Activated naive CD8-positive, alpha-beta T cell treated with anti-CD3 and anti-CD28 coated beads, Interleukin-2, amount 50 U/mL, for 24 hours (primary cell): ENCODE measurements around the gene RFX1.
"Not testable (repeated sequence)": the region's sequence is repeated elsewhere in the genome, so short reads cannot be mapped to it uniquely, and the experiment has no call there.

ENCODE experiments used
- ATAC-seq: fragments of 150-1000 bp; cut with Tn5 transposase; one replicate; pipeline ENCODE4 v1.10.0; 2021
- DNase-seq: peaks from one replicate; pipeline ENCODE4 v3.0.0; 2021
- H3K27ac Mint-ChIP-seq: one replicate; pipeline ENCODE4 v1.8.0; 2021; ENCODE audit warnings: mild to moderate bottlenecking, mixed read lengths
- H3K27me3 Mint-ChIP-seq: one replicate; pipeline ENCODE4 v1.8.0; 2021; ENCODE audit warnings: mixed read lengths
- H3K36me3 Mint-ChIP-seq: one replicate; pipeline ENCODE4 v1.8.0; 2021; ENCODE audit warnings: low read depth, mixed read lengths
- H3K4me1 Mint-ChIP-seq: one replicate; pipeline ENCODE4 v1.8.0; 2021; ENCODE audit warnings: mixed read lengths
- H3K4me3 Mint-ChIP-seq: one replicate; pipeline ENCODE4 v1.8.0; 2021; ENCODE audit warnings: mild to moderate bottlenecking, moderate library complexity, mixed read lengths
- H3K9me3 Mint-ChIP-seq: one replicate; pipeline ENCODE4 v1.8.0; 2021; ENCODE audit warnings: mixed read lengths

Gene RFX1

DNA sequence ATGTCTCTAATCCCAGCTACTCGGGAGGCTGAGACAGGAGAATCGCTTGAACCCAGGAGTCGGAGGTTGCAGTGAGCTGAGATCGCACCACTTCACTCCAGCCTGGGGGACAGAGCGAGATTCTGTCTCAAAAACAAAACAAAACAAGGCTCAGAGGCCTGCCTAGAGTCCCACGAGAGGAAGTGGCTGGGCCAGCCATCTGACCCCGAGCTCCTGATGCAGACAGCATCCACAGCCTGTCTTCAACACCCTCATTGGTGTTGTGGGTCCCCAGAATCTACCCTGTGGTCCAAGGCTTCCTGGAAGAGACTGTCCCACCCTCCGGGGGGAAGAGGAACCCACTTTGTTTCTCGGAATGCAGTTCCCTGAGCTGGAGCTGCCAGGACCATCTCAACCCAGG is 24.7 kb downstream of the RFX1 start:
- ATAC-seq (no peak), DNase-seq (no peak)
- Mint-ChIP-seq H3K4me3 (no peak overlapping the region), H3K27me3 (no peaks in the 10 kb centered on the region), H3K27ac (no peak overlapping the region), H3K36me3 (no peaks in the 10 kb centered on the region), H3K4me1 (peaks cover 39% of the 10 kb centered on the region), H3K9me3 (no peaks in the 10 kb centered on the region)

DNA sequence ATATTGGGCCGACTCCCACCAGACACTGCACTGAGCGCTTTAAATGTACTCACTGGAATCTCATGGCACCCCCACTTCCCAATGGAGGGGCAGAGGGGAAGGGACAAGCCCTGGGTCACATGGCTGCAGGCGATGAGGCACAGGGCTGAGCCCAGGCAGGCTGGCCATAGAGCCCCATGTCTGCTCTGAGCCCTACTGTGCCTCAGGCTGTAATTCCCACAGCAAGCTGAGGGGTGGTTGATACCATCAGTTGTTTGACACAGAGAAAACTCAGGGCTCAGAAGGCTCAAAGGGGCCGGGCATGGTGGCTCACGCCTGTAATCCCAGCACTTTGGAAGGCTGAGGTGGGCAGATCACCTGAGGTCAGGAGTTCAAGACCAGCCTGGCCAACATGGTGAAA is 25.1 kb downstream of the RFX1 start:
- H3K27ac Mint-ChIP-seq = no peak overlapping the region
- ATAC-seq (no peak), DNase-seq (no peak)
- no peaks in the 10 kb centered on the region for H3K9me3 Mint-ChIP-seq
- H3K36me3 Mint-ChIP-seq = no peaks in the 10 kb centered on the region
- H3K27me3 Mint-ChIP-seq = no peaks in the 10 kb centered on the region
- H3K4me1 Mint-ChIP-seq = peaks cover 35% of the 10 kb centered on the region
- H3K4me3 Mint-ChIP-seq = no peak overlapping the region

GRCh38 chr19:13980340-13980739 is 25.8 kb downstream of the RFX1 start:
- Mint-ChIP-seq H3K36me3 (no peaks in the 10 kb centered on the region), H3K27ac (no peak overlapping the region), H3K27me3 (no peaks in the 10 kb centered on the region), H3K9me3 (no peaks in the 10 kb centered on the region), H3K4me1 (peaks cover 28% of the 10 kb centered on the region), H3K4me3 (no peak overlapping the region)
- no peak for DNase-seq
- no peak for ATAC-seq

DNA sequence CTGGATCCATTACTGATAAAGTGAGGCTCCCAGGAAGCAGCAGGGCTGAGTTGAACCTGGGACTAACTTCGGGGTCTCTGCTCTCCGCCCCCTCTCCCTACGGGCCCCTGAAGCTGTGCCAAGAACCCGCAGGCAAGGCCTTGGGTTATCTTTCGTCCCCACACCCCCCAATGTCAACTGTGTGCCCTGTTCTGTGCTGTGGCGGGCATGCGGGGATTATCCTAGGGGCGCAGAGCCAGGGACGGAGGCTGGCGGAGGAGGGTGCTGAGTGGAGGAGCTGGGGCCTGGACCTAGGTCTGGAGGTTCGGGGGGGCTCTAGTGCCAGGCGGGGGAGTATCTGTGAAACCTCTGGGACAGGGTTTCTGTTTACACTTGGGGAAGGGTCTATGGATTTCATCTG is 26.4 kb downstream of the RFX1 start:
- ATAC-seq (no peak), DNase-seq (no peak)
- no peaks in the 10 kb centered on the region for H3K36me3 Mint-ChIP-seq
- H3K4me1 Mint-ChIP-seq = peaks cover 23% of the 10 kb centered on the region
- H3K27ac Mint-ChIP-seq = peak overlapping the region; percentile 49
- H3K4me3 Mint-ChIP-seq = no peak overlapping the region
- H3K27me3 Mint-ChIP-seq = no peaks in the 10 kb centered on the region
- H3K9me3 Mint-ChIP-seq = no peaks in the 10 kb centered on the region

- DNase-seq (no peak), ATAC-seq (no peak)
- Mint-ChIP-seq H3K36me3 (no peaks in the 10 kb centered on the region), H3K27ac (no peak overlapping the region), H3K4me1 (peaks cover 23% of the 10 kb centered on the region), H3K4me3 (no peak overlapping the region), H3K27me3 (no peaks in the 10 kb centered on the region), H3K9me3 (no peaks in the 10 kb centered on the region)
These were observed 26.9 kb downstream of the RFX1 start for GRCh38 chr19:13979244-13979615.

DNA sequence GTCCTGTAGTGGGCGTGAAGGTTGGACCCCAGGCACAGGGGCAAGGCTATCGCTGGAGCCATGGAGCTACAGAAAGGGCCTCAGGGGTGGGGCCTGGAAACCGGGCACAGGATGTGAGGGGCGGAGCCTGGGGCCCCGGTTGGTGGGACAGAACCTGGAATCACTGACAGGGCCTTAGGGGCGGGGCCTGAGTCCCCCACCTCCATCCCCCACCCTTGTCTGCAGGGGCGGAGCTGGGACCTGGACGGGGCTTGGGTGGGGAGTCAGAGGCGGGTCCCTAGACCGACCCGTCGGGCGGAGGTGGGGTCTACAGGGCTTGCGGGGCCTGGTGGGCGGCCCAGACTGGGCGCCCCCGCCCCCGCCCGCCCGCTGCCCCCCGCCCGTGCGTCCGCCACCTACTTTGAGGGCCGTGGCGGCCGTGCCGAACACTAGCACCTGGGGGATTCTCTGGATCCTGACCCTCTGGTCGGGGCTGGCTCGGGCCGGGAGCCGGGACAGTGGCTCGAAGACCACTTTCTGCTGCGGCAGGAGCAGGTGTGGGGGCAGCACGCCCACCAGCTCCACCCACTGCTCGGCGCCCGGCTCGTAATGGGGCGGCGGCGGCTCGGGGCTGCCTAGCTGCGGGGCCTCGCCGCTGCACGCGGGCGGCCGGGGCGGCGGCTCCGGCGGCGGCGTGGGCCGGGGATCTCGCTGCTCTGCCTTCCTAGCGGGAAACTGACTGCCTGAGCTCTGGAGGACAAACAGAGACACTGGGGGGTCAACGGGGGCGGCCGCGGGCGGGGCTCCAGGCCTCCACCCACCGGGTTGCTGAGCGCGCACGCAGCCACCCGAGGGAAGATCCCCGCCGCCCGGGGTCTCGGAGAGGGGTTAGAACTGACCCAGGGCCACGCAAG is 27.5 kb downstream of the RFX1 start:
- peaks cover 3% of the 10 kb centered on the region for H3K36me3 Mint-ChIP-seq
- peak; percentile 60 for ATAC-seq
- H3K27me3 Mint-ChIP-seq = no peaks in the 10 kb centered on the region
- peaks cover 25% of the 10 kb centered on the region for H3K4me1 Mint-ChIP-seq
- peak; percentile 59 for DNase-seq
- H3K27ac Mint-ChIP-seq = no peak overlapping the region
- no peaks in the 10 kb centered on the region for H3K9me3 Mint-ChIP-seq
- no peak overlapping the region for H3K4me3 Mint-ChIP-seq

DNA sequence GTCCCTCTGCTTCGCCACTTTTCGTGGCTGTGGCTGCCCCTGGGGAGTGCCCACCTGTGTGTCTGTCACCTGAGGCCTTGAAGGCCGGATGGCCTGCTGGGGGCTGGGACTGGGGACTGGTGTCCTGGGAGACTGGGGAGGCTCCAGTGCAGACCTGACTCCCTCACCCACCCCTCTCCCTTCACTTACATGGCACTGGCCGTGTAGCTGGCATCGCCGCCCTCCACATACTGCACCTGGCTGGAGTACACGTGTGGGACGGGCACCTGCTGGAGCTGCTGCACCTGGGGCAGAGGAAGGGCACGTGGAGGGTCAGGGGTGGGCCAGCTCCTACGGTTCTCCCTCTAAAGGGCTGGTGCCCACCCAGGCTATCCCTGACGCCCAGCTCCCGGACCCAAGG is 28.3 kb downstream of the RFX1 start:
- Mint-ChIP-seq H3K9me3 (no peaks in the 10 kb centered on the region), H3K4me3 (no peak overlapping the region), H3K27ac (no peak overlapping the region), H3K36me3 (peaks cover 3% of the 10 kb centered on the region), H3K4me1 (peaks cover 21% of the 10 kb centered on the region), H3K27me3 (no peaks in the 10 kb centered on the region)
- no peak for ATAC-seq
- DNase-seq = no peak

DNA sequence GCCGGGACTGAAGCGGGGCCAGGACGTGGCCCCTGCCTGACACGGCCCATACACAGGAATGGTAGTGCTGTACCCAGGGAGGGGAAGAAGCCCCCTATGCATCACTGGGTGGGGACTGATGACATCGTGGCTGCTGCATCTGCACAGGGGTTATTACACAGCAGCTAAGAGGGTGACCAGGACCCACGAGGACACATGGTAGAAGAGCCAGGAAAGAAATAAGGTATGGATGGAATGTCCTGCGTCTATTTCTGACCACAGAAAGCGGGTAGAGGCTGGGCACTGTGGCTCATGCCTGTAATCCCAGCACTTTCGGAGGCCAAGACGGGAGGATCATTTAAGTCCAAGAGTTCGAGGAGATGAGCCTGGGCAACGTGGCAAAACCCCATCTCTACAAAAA is 29.7 kb downstream of the RFX1 start:
- DNase-seq = no peak
- H3K4me3 Mint-ChIP-seq = no peak overlapping the region
- H3K36me3 Mint-ChIP-seq = peaks cover 3% of the 10 kb centered on the region
- peaks cover 18% of the 10 kb centered on the region for H3K4me1 Mint-ChIP-seq
- H3K27ac Mint-ChIP-seq = no peak overlapping the region
- no peaks in the 10 kb centered on the region for H3K9me3 Mint-ChIP-seq
- H3K27me3 Mint-ChIP-seq = no peaks in the 10 kb centered on the region
- ATAC-seq = no peak

- ATAC-seq = no peak
- Mint-ChIP-seq H3K27ac (no peak overlapping the region), H3K9me3 (no peaks in the 10 kb centered on the region)
These were observed 30.2 kb downstream of the RFX1 start for GRCh38 chr19:13975870-13976269.

DNA sequence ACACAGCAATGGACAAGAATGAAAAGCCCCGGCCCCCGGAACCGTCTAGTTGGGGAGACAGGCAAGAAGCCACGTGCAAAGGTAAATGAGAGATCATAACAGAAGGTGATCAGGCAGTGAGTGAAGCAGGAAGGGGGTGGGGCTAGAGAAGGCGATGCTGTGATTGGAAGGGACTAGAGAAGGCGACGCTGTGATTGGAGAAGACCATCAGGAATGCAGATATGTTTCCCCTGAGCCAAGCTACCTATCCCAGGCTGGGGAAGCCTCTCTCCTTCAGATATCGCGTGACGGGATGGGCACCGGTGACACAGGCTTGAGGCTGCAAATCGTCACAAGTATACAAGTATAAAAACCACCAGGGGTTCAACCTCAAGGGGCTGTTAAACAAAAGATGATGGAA is 32.0 kb downstream of the RFX1 start:
- peaks cover 11% of the 10 kb centered on the region for H3K4me1 Mint-ChIP-seq
- no peak overlapping the region for H3K4me3 Mint-ChIP-seq
- no peaks in the 10 kb centered on the region for H3K27me3 Mint-ChIP-seq
- H3K27ac Mint-ChIP-seq = no peak overlapping the region
- peaks cover 4% of the 10 kb centered on the region for H3K36me3 Mint-ChIP-seq
- no peaks in the 10 kb centered on the region for H3K9me3 Mint-ChIP-seq
- DNase-seq = peak; percentile 22
- ATAC-seq = peak; percentile 29

More at GRCh38 chr19:13975870-13976269, 30.2 kb downstream of the RFX1 start:
- DNase-seq = no peak
- Mint-ChIP-seq H3K4me3 (no peak overlapping the region), H3K27me3 (no peaks in the 10 kb centered on the region), H3K36me3 (peaks cover 3% of the 10 kb centered on the region), H3K4me1 (peaks cover 18% of the 10 kb centered on the region)

GRCh38 chr19:13973479-13973878 is 32.6 kb downstream of the RFX1 start:
- not testable (repeated sequence) for H3K36me3 Mint-ChIP-seq, DNase-seq, H3K27ac Mint-ChIP-seq, ATAC-seq, H3K27me3 Mint-ChIP-seq, H3K4me3 Mint-ChIP-seq, H3K9me3 Mint-ChIP-seq
- H3K4me1 Mint-ChIP-seq = peaks cover 11% of the 10 kb centered on the region

GRCh38 chr19:13972368-13973155 is 33.6 kb downstream of the RFX1 start:
- H3K27me3 Mint-ChIP-seq = no peaks in the 10 kb centered on the region
- peaks cover 9% of the 10 kb centered on the region for H3K36me3 Mint-ChIP-seq
- H3K27ac Mint-ChIP-seq = no peak overlapping the region
- ATAC-seq (no peak), DNase-seq (no peak)
- H3K9me3 Mint-ChIP-seq = no peaks in the 10 kb centered on the region
- no peak overlapping the region for H3K4me3 Mint-ChIP-seq
- peaks cover 9% of the 10 kb centered on the region for H3K4me1 Mint-ChIP-seq

DNA sequence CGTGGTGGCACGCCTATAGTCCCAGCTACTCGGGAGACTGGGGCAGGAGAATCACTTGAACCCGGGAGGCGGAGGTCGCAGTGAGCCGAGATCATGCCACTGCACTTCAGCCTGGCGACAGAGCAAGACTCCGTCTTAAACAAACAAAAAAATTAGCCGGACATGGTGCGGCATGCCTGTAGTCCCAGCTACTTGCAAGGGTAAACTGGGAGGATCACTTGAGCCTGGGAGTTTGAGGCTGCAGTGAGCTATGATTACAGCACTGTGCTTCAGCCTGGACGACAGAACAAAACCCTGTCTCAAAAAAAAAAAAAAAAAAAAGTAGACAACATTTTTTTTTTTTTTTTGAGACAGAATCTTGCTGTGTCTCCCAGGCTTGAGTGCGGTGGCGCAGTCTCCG is 34.3 kb downstream of the RFX1 start:
- not testable (repeated sequence) for H3K36me3 Mint-ChIP-seq, H3K9me3 Mint-ChIP-seq, H3K4me3 Mint-ChIP-seq, H3K4me1 Mint-ChIP-seq, ATAC-seq, DNase-seq, H3K27me3 Mint-ChIP-seq, H3K27ac Mint-ChIP-seq

DNA sequence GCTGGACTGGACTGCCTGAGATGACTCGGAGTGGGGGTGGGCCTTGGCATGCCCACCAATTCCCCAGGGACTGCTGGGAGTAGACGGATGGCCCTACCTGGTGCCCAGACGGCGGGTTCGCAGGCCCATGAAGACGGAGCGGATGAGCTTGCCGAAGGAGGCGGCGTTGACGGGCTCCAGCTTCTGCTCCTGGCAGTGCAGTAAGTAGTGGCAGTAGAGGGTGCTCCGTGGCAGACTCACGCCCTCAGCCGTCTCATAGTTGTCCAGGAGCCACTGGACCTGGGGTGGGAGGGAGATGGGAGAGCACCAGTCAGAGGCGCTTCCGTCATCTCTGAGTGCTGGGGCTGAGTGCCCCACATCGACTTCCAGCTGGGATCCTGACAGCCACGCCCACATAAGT is 36.2 kb downstream of the RFX1 start:
- no peak overlapping the region for H3K27ac Mint-ChIP-seq
- peaks cover 12% of the 10 kb centered on the region for H3K36me3 Mint-ChIP-seq
- no peak for DNase-seq
- H3K9me3 Mint-ChIP-seq = no peaks in the 10 kb centered on the region
- no peak overlapping the region for H3K4me3 Mint-ChIP-seq
- ATAC-seq = no peak
- H3K4me1 Mint-ChIP-seq = peaks cover 9% of the 10 kb centered on the region
- H3K27me3 Mint-ChIP-seq = no peaks in the 10 kb centered on the region

DNA sequence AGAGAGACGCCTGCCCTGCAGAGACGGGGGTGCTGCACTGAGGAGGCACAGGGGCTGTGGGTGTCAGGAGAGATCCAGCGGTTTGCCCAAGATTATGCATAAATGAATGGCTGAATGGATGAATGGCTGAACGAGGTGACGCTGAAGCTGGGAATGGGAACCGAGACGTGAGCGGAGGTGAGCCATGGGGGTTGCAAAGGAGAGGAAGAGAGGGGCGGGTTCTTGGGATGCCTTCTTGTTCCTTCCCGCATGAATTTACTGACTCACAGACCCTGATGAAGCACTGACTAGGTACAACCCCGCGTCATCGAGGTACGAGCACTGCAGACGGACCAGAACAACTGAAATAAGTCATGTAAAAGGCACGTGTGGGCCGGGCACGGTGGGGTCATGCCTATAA is 37.1 kb downstream of the RFX1 start:
- ATAC-seq (no peak), DNase-seq (no peak)
- no peak overlapping the region for H3K4me3 Mint-ChIP-seq
- peaks cover 2% of the 10 kb centered on the region for H3K4me1 Mint-ChIP-seq
- no peaks in the 10 kb centered on the region for H3K9me3 Mint-ChIP-seq
- peaks cover 13% of the 10 kb centered on the region for H3K36me3 Mint-ChIP-seq
- H3K27me3 Mint-ChIP-seq = no peaks in the 10 kb centered on the region
- H3K27ac Mint-ChIP-seq = no peak overlapping the region
